MCF 10A (cell line): ENCODE data around the gene BUD13. TPM values are rescaled to one million over a fixed set of nuclear protein-coding genes. Genes with fewer than 3 reads are reported as not detected.
"Not testable (repeated sequence)": the region's sequence is repeated elsewhere in the genome, so short reads cannot be mapped to it uniquely, and the experiment has no call there.

Experiments
- BruUV-seq: library from RNA; stranded (reverse); fragments of 400-500 nt; replicated peaks from 2 replicates; lab custom pipeline; 2021; lab: Mats Ljungman, UMichigan
- CTCF ChIA-PET: fragments of 300-600 bp; sonication (Branson Sonifier 250); formaldehyde crosslinking; extraction: SDS; loops from one replicate; lab custom pipeline; 2021; ENCODE audit warnings: antibody characterized with exemption, inconsistent platforms; lab: Yijun Ruan, JAX
- POLR2A ChIA-PET: fragments of 300-600, 350-650 bp; sonication (Branson Sonifier 250); formaldehyde crosslinking; extraction: SDS; loops from one replicate; lab custom pipeline; 2020; ENCODE audit warnings: antibody characterized with exemption, inconsistent platforms; lab: Yijun Ruan, JAX
- DNase-seq: peaks from one replicate; pipeline ENCODE4 v3.0.0-alpha.2; 2018; ENCODE audit not compliant: unreplicated experiment
- H3K27ac Mint-ChIP-seq: one replicate; pipeline ENCODE4 v1.8.0; 2022; ENCODE audit warnings: mild to moderate bottlenecking, low read depth, mixed read lengths; ENCODE audit not compliant: unreplicated experiment
- H3K27me3 Mint-ChIP-seq: one replicate; pipeline ENCODE4 v1.8.0; 2022; ENCODE audit warnings: mixed read lengths; ENCODE audit not compliant: insufficient read depth, unreplicated experiment
- H3K36me3 Mint-ChIP-seq: one replicate; pipeline ENCODE4 v1.8.0; 2022; ENCODE audit warnings: mild to moderate bottlenecking, moderate library complexity, mixed read lengths; ENCODE audit not compliant: insufficient read depth, unreplicated experiment
- H3K4me1 Mint-ChIP-seq: one replicate; pipeline ENCODE4 v1.8.0; 2022; ENCODE audit warnings: mixed read lengths; ENCODE audit not compliant: insufficient read depth, unreplicated experiment
- H3K4me3 Mint-ChIP-seq: one replicate; pipeline ENCODE4 v1.8.0; 2022; ENCODE audit warnings: mild to moderate bottlenecking, moderate library complexity, mixed read lengths; ENCODE audit not compliant: unreplicated experiment
- H3K9me3 Mint-ChIP-seq: one replicate; pipeline ENCODE4 v1.8.0; 2022; ENCODE audit warnings: mixed read lengths; ENCODE audit not compliant: unreplicated experiment
- CTCF ChIP-seq: fragments of 200-600 bp; IDR thresholded peaks from one replicate; pipeline ENCODE4 v1.8.0; 2022; ENCODE audit warnings: antibody characterized with exemption, mild to moderate bottlenecking; ENCODE audit not compliant: unreplicated experiment
- intact Hi-C: fragments of 100-400 bp; cut with micrococcal nuclease; formaldehyde crosslinking; loops from 2 replicates; pipeline ENCODE4 v1.14.1; 2022
- total RNA-seq: library from RNA; stranded (reverse); gene quantifications from 2 replicates; pipeline ENCODE4 v1.2.3, GENCODE V29; 2022

Gene BUD13
- total RNA-seq, 1 experiment from 2014 or later = 15.1 TPM

GRCh38 chr11:116804001-116804400 lies 31.2 kb upstream of the BUD13 start:
- H3K27ac Mint-ChIP-seq = no peak overlapping the region
- H3K27me3 Mint-ChIP-seq = no peaks in the 10 kb centered on the region
- ChIA-PET POLR2A (interaction anchor here (2.1 kb wide), 1 partner anchor 10 kb away, joined by 5 read pairs; no protein-coding TSS in a partner anchor), CTCF (no interaction called here)
- H3K4me3 Mint-ChIP-seq = no peak overlapping the region
- intact Hi-C loops = no loop called here
- peaks cover 9% of the 10 kb centered on the region for H3K36me3 Mint-ChIP-seq
- no peak for TF ChIP-seq CTCF
- peaks cover 30% of the 10 kb centered on the region for H3K4me1 Mint-ChIP-seq
- BruUV-seq = no TSS peak
- no peaks in the 10 kb centered on the region for H3K9me3 Mint-ChIP-seq
- DNase-seq = no peak

- CTCF ChIA-PET = interaction anchor here (1.2 kb wide), 1 partner anchor 11 kb away, joined by 4 read pairs; no protein-coding TSS in a partner anchor
Measured at GRCh38 chr11:116801662-116802061, 28.9 kb upstream of the BUD13 start.

GRCh38 chr11:116800610-116801009 lies 27.8 kb upstream of the BUD13 start:
- H3K27ac Mint-ChIP-seq = no peak overlapping the region
- no peaks in the 10 kb centered on the region for H3K4me1 Mint-ChIP-seq
- intact Hi-C loops = no loop called here
- H3K27me3 Mint-ChIP-seq = no peaks in the 10 kb centered on the region
- no peak overlapping the region for H3K4me3 Mint-ChIP-seq
- ChIA-PET POLR2A (interaction anchor here (0.6 to 1.6 kb wide), 3 partner anchors 11 to 1464 kb away, joined by 3 to 7 read pairs (median 3); no protein-coding TSS in a partner anchor), CTCF (interaction anchor here (1.2 to 1.8 kb wide), 2 partner anchors 9 to 12 kb away, joined by 3 to 9 read pairs; partner anchors contain the start of gene APOA5)
- DNase-seq = no peak
- H3K9me3 Mint-ChIP-seq = no peaks in the 10 kb centered on the region
- no peaks in the 10 kb centered on the region for H3K36me3 Mint-ChIP-seq
- BruUV-seq = no TSS peak
- no peak for TF ChIP-seq CTCF

More at GRCh38 chr11:116801662-116802061, 28.9 kb upstream of the BUD13 start:
- H3K9me3 Mint-ChIP-seq, POLR2A ChIA-PET, H3K36me3 Mint-ChIP-seq, DNase-seq, H3K4me1 Mint-ChIP-seq, H3K4me3 Mint-ChIP-seq, BruUV-seq, H3K27me3 Mint-ChIP-seq, H3K27ac Mint-ChIP-seq, intact Hi-C loops: not testable (repeated sequence)

- H3K4me1 Mint-ChIP-seq = peaks cover 14% of the 10 kb centered on the region
- no peaks in the 10 kb centered on the region for H3K36me3 Mint-ChIP-seq
- ChIA-PET CTCF (interaction anchor here (0.5 to 0.8 kb wide), 4 partner anchors 8 to 424 kb away, joined by 3 to 4 read pairs (median 4); no protein-coding TSS in a partner anchor), POLR2A (interaction anchor here (0.9 to 1.9 kb wide), 3 partner anchors 9 to 12 kb away, joined by 3 to 6 read pairs (median 5); partner anchors contain the start of gene ZPR1)
- no peak overlapping the region for H3K4me3 Mint-ChIP-seq
- intact Hi-C loops = no loop called here
- no peak for TF ChIP-seq CTCF
- no TSS peak for BruUV-seq
- no peak for DNase-seq
- H3K27ac Mint-ChIP-seq = no peak overlapping the region
- H3K27me3 Mint-ChIP-seq = no peaks in the 10 kb centered on the region
- H3K9me3 Mint-ChIP-seq = no peaks in the 10 kb centered on the region
Measured at GRCh38 chr11:116798368-116798767, 25.6 kb upstream of the BUD13 start.
